Dermis blood vessel endothelial cell (primary cell): Measurements from ENCODE around the gene CD84. TPM values are rescaled to one million over a fixed set of nuclear protein-coding genes. Genes with fewer than 3 reads are reported as not detected.
"Not testable (repeated sequence)": the region's sequence is repeated elsewhere in the genome, so short reads cannot be mapped to it uniquely, and the experiment has no call there.

Experiments used
- DNase-seq: peaks from one replicate; pipeline ENCODE4 v3.0.0; 2010
- total RNA-seq: library from RNA; depleted of rRNA; stranded (reverse); fragments of >200 nt; gene quantifications from 2 replicates; pipeline ENCODE4 v1.2.3, GENCODE V29; 2014

The CD84 gene
- total RNA-seq, 1 donor from 2014 or later: not detected

GRCh38 chr1:160500321-160500990 lies 78.8 kb downstream of the CD84 start:
- DNase-seq: no peak

- no peak for DNase-seq
These were observed 79.7 kb downstream of the CD84 start for GRCh38 chr1:160499631-160500030.

- not testable (repeated sequence) for DNase-seq
These were observed 80.8 kb downstream of the CD84 start for GRCh38 chr1:160498301-160499065.

- no peak for DNase-seq
These were observed 83.0 kb downstream of the CD84 start for GRCh38 chr1:160496334-160496733.

- no peak for DNase-seq
These were observed 84.7 kb downstream of the CD84 start for GRCh38 chr1:160494620-160495019.

GRCh38 chr1:160492617-160493016 lies 86.7 kb downstream of the CD84 start:
- no peak for DNase-seq

GRCh38 chr1:160491981-160492380 lies 87.3 kb downstream of the CD84 start:
- DNase-seq: no peak

Other genes starting within 250 kb of the CD84 start
- 248 and 276 TPM in 2 replicates for gene COPA, start 236.2 kb downstream of the CD84 start, total RNA-seq
- gene NCSTN, start 236.1 kb downstream of the CD84 start, total RNA-seq: 80.2 and 117 TPM in 2 replicates
- gene NHLH1, start 212.4 kb downstream of the CD84 start, total RNA-seq: under 0.01 and 0.05 TPM in 2 replicates
- under 0.01 and 0.05 TPM in 2 replicates for gene VANGL2, start 178.9 kb downstream of the CD84 start, total RNA-seq
- not detected in 2 replicates for gene SLAMF6, start 56.2 kb downstream of the CD84 start, total RNA-seq
- gene SLAMF1, start 67.5 kb upstream of the CD84 start, total RNA-seq: not detected in 2 replicates
- gene CD48, start 132.3 kb upstream of the CD84 start, total RNA-seq: not detected in 2 replicates
- gene SLAMF7, start 159.8 kb upstream of the CD84 start, total RNA-seq: not detected in 2 replicates
- not detected in 2 replicates for gene LY9, start 216.7 kb upstream of the CD84 start, total RNA-seq